CD4-positive, alpha-beta T cell treated with Interleukin-17A for 1 hour (primary cell): ENCODE data around the gene LMBRD2.
"Not testable (repeated sequence)": the region's sequence is repeated elsewhere in the genome, so short reads cannot be mapped to it uniquely, and the experiment has no call there.

Source experiments
- DNase-seq: peaks from one replicate; pipeline ENCODE4 v3.0.0-alpha.2; 2020

Gene LMBRD2

DNA sequence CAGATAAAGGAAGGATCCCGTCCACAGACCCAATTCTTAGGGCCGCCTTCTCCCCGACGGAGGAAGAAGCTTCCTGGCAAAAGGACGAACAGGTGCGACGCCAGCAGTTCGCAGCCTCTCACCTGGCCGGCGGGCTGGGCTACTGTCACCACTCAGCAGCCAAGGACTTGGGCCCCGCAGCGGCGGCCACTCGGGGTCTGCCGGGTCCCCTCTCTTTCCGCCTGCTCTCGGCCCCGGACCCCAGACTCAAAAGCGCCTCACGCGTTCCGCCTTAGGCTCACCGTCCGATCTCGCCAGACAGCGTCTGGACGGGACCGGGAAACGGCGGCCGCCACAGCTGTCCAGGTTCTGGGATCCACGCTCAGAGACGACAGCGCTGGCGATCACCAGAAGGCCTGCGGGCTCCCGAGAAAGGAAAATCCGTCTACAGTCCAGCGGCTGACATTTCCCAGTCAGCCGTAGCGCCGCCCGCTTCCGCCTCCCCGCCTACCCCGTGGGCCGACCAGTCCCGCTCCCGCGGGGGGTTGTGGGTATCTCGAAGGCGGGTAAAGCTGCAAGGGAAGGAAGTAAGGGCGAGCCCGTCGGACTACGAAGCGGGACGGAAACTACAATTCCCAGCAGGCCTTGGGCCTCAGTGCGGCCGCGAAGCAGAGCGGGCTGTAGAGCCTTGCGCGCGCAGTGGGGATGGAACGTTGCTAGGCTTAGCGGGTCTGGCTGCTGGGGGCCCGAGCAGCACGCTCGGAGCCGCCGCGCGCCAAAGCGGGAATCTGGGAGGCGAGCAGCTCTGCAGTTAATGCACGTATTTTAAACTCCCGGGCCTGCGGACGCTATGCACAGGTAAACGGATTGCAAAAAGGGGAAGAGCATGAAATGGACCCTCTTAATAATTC, at the start of gene LMBRD2, which contains the start of gene SKP2:
Gene LMBRD2, minus strand, starts transcription at position 454 of the 890 bp plus-strand sequence. CDS start 8,538 bp downstream, outside the sequence.
Gene SKP2, plus strand, starts transcription at position 678 of the 890 bp plus-strand sequence. Its CDS starts 152 bp downstream, at position 830.
- peak; percentile 97 for DNase-seq

DNA sequence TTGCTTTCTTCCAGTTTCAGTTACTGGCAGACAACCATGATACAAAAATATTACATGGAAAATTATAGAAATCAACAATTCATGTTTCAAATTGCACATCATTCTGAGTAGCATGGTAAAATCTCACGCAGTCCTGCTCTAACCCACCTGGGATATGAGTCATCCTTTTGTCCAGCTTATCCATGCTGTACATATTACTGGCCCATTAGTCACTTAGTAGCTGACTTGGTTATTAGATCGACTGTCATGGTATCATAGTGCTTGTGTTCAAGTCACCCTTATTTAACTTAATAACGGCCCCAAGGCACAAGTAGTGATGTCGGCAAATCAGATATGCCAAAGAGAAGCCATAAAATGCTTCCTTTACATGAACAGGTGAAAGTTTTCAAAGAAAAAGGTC, 48.8 kb upstream of the LMBRD2 start:
- DNase-seq, result no peak

DNA sequence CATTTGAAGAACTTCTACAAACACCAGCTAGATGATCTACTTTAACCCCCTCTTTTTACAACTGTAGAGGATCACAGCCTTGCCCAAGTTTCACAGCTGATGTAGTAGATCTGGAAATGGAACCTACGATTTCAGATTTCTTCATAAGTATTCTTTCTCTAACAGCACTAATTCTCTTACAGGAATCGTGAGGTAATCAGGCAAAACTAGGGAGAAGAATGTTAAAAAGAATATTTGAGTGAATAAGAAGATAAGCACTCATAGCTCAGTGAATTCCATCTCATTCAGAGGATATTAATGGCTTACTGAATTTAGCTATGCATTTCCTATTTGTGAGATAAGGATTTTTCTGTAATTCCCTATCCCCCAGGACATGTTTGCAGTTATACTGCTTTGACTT, 47.9 kb upstream of the LMBRD2 start:
- no peak for DNase-seq

DNA sequence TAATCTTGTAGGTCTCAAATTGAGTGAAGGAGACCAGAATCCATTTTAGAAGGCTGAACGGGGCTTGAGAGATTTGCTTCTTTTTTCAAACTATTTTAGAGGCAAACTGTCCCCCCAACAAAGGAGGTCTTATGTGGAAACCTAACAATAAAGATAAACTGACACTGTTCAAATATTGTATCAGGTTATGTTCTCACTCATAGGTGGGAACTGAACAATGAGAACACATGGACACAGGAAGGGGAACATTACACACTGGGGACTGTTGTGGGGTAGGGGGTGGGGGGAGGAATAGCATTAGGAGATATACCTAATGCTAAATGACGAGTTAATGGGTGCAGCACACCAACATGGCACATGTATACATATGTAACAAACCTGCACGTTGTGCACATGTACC, 47.1 kb upstream of the LMBRD2 start:
- DNase-seq, result not testable (repeated sequence)

DNA sequence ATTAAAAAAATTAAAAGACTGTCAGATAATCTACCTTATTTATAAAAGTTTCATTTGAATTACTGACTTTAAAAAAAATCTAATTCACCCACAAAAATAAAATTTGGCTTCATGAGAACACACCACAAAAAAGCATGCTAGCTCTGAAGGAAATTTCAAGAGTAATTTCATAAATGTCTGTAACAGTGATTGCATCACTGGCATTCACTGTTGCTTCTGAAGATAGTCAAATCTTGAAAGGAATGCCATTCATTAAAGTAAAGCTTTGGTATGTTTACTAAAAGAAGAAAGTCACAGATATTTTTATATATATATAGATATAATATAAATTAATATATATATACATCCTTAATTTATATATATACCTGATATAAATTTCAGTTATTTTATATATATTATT, 46.6 kb upstream of the LMBRD2 start:
- DNase-seq, result no peak

DNA sequence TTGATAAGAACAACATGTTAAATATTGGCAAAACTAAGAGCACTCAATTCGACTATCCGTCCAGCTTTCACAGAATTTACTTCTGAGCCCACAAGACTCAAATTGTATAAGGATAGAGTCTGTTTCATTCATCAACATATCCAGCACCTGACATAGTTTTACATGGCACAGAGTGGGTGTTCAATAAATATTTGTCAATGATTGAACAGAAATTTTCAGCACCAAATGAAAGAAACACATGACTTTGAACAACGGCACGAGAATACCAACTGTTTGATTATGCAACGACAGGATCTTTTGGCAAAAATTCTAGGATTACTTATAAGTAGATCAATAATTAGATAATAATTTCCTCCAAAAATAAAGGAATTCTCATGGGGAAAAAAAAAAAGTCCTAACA, 42.1 kb upstream of the LMBRD2 start:
- DNase-seq, result no peak

DNA sequence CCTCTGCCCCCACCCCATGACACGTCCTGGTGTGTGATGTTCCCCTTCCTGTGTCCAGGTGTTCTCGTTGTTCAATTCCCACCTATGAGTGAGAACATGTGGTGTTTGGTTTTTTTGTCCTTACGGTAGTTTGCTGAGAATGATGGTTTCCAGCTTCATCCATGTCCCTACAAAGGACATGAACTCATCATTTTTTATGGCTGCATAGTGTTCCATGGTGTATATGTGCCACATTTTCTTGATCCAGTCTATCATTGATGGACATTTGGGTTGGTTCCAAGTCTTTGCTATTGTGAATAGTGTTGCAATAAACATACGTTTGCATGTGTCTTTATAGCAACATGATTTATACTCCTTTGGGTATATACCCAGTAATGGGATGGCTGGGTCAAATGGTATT, 32.7 kb upstream of the LMBRD2 start:
- not testable (repeated sequence) for DNase-seq

DNA sequence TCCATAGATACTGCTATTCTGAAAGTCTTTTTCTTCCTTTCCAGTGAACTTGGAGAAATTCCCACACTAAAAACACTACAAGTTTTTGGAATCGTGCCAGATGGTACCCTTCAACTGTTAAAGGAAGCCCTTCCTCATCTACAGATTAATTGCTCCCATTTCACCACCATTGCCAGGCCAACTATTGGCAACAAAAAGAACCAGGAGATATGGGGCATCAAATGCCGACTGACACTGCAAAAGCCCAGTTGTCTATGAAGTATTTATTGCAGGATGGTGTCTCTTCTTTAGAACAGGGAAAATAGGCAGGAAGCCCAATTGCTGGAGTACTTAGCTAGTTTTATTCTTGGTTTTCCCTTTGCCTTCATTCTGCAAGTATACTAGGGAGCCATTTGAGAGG, 30.1 kb upstream of the LMBRD2 start:
- DNase-seq, result no peak

DNA sequence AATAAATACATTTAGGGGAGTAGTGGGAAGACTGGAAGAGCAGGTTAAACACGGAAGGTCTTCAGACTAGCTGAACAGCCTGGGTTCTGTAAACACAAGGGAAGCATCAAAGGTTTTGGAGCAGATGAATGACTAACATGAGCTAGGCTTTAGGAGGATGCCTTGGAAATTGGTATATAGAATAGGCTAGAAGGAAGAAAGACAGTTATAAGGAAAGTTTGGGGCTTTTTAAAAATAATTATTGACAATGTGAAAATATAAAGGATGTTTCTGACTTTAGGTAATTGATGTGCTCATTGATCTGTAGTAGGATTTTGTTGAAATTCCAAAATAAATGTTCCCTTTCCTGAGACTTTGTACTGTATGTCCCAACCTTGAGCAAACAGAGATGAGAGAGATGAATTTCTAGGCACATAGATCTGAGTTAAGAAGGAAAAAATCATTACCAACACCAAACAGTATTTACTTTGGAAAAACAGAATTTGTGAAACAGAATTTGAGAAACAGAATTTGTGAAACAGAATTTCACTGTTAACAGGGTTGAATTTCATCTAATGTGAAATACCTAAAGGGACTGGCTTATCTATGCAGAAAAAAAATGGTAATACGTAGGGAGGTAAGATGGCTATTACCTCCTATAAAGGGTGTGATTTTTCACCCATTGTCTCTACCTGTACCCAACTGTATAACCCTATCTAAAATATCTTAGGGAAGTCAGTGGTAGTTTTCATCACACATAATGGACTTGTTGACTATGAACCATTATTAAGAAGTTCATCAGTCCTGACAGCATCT, 29.1 kb upstream of the LMBRD2 start:
- no peak for DNase-seq

DNA sequence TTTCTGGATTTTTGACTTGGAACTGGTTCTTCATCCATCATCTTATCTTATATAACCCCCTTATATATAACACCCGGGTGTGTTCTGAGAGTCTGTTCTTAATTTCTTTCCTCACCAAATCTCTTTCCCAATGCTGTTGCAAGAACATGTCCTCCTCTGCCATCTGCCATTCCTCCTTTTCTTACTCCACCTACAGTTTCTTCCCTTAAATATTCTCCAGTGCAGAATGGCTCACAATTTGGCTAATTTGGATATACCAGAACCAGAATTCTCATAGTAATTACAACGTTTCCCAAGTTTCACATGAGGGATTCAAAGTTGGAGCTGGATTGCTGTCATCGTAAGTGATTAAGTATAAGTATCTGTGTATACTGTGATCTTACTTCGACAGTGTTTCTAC, 28.3 kb upstream of the LMBRD2 start:
- no peak for DNase-seq

DNA sequence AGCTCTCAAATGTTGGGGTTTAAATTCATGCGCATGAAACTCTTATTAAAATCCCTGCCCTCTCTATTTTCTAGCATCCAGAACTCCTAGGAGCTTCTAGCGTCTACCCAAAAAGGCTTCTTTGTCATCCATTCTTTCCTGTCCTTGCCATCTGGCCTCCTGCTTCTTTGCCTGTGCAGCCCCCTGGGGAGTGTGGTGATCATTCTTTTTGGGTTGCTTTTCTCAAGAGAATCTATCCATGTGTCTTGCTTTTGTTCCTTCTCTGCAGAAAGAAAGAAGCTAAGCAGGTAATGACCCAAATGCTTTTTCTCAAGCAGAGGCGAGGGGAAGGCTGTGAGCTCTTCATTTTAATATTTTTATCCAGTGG, 26.8 kb upstream of the LMBRD2 start:
- DNase-seq, result no peak

DNA sequence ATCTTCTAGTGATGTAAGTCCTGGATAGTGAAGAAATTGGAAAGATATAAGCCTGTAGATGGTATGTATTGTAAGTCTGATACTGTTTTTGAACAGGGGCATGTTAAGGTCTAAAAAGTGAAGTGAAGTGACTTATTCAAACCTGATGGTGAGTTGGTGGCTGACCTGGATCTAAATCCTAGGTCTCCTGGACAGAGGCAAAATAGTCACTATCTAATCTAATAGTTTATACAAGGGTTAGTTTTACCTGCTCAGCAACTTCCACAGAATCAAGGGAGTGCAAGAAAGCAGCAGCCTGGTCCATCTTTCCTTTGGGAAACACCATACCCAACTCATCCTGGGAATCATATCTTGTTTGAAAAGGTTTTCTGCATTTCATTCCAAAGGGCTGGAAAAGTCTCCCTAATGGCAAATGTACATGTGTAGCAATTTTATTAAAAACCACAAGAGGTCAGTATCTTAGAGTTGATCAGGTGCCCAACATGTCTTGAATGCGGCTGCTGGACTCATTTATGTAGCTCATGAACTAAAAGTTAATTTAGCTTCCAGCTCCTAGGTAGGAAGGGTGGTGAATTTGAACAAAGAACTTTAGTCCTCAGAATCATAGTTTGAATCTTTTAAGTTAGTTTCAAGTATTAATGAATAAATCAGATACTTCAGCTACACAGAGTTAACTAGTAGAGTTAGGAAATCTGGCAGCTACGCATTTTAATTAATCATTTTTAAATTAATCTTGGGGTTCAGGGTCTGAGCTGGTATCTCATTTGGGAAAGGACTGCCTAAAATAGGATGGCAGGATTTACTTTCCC, 26.2 kb upstream of the LMBRD2 start:
- no peak for DNase-seq

DNA sequence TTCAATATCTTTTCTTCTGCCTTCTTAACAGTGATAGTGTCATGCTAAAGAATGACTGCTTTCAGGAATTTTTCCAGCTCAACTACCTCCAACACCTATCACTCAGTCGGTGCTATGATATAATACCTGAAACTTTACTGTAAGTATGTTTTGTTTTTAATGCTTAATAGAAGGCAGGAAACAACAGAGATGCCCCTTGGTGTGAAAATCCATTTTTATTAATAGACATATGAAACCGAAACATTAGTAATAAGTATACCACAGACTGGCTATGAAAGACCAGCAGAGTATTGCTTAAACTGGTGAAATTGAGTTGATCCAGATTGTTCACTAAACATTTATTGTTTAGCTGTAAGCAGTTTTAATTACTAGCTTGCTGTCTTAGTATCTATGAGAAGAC, 25.5 kb upstream of the LMBRD2 start:
- DNase-seq, result no peak

DNA sequence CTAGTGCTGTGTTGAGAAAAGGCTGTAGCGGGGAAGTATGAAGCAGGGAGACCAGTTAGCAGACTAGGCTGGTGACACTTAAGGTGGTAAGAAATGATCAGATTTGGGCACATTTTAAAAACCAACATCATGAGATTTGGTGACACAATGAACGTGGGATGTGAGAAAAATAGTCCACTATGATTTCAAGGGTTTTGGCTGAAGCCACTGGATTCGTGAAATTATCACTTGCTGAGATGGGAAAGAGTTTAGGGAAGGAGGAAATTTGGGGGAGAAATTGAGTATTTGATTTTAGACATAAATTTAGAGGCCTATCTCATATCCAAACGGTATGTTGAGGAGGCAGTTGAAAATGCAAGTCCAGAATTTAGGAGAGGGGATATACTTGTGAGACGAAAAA, 23.4 kb upstream of the LMBRD2 start:
- DNase-seq, result no peak

DNA sequence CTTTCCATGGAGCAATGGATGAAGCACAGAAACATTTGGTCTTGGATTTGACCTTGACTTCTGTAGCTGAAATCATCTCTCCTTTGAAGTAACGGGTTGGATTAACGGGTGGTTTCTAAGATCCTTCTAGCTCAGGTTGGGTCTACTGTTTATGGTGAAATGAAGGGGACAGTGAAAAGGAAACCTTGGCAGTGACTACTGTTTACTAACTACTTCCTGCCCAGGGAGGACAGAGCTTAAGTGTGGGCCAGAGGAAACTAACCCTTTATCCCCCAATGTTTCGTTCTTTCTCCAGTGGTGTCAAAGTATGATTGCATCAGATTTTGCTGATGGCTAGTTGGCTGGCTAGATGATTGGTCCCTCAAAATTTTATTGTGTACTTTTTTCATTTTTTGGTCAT, 22.4 kb upstream of the LMBRD2 start:
- DNase-seq, result no peak

DNA sequence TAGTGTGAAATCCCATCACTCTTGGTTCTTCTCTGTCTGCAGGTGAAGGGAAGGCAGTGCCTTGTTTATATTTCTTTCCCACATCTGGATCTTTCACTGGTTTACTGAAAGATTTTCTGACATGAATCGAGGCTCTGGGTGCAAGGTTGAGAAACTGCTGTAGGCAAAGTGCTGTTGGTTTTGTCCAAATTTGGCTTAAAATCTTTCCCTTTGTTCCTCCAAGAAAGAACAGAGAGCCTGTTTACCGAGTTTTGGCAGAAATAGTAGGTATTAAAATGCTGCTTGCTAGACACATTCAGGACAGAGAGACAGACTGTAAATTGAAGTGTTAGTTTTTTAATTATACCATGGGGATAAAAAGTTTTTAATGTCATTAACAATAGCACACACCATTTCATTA, 21.7 kb upstream of the LMBRD2 start:
- no peak for DNase-seq

DNA sequence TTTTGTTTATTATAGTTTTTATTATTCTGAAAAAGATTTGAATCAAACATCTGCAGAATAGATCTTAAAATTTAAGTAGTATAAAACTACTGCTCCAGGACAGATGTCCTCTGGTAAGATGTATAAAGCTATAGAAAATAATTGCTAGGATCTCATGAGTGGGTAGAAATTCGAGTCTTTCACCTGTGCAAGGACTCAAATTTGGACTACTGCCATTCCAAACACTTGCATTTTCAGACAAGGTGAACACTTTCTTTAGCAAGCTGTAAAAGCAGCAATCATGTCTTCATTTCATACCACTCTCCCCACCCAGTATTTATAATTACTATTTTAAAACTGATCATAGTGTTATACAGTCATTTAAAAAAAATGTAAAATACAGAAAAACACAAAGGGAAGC, 20.9 kb upstream of the LMBRD2 start:
- no peak for DNase-seq

DNA sequence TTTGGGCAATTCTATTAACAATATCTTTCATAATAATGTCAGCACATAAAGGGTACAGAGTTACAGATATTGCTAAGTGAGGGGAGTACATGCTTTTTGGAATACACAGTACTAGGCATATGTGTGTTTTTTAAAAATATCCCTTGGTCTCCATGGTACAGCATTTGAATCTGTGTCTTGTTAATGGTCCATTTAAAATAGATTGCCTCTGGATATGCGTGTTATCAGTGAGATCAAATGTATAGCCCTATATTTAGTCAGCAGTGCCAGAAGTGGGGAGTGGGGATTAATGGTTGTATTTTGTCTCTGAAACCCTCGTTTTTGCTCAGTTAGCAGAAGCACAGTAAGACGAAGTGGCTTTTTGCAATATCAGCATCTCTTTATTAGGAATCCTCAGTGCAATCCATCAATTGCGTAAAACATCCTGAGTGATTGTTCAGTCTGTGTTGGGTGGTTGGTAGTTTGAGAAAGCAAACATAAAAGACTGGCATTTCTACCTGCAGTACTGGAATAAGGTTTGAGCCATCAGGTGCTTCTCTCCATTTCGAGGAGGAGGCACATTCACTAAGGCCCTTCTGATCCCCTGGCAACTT, 19.2 kb upstream of the LMBRD2 start:
- no peak for DNase-seq

DNA sequence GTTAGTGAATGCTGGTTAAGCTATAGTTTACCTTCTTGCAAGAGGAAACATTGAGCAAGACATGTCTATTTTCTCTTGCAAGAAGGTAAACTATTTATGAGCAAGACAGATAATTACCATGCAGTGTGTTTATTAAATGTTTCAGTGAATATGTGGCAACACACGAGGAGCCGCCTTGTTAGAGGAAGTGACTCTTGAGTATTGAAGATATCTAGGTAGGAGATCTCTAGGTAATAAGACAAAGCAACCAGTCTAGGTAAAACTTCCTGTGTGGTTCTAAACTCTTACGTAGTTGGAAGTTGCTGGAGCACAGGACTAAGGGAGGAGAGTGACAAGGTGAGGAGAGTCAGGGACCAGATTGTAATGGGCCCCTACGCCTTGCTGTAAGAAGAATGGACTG, 17.1 kb upstream of the LMBRD2 start:
- DNase-seq, result peak; percentile 23

DNA sequence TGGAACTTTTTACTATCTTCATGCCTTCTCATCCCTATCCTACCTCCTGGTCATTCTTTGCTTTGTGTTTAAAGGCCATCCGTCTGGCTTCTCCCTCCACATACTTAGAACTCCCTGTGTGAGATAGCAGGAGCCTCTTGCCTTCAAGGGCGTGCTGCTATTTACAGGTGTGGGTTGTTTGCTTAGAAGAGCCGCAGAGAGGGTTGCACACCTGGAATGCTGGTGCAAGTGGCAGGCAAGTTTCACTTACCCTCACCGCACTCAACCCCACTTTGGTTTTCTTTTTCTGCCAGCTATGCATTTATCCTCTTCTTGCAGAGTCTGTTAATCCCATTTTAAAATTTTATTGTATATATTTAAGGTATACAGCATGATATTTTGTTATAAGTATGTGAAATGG, 12.8 kb upstream of the LMBRD2 start:
- no peak for DNase-seq

DNA sequence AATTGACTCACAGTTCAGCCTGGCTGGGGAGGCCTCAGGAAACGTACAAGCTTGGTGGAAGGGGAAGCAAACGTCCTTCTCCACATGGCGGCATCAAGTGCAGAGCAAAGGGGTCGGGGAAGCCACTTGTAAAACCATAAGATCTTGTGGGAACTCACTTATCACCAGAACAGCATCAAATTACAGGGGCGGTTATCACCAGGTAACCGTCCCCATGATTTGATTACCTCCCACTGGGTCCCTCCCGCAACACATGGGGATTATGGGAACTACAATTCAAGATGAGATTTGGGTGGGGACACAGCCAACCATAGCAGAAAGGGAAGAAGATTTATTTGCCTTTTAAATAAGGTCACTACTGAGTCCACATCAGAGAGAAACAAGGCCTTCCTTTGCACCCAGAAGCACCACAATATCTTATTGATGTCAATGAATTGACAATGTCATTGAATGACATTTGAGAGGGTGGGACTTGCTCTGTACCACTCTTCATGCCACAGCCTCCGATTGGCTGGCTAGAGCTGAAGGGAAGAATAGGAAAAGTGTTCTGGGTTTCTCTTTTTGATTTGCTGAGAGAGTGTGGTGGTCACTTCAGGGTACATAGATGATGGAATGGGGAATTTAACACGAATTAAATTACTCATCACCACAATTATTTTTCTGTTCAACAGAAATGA, 11.3 kb upstream of the LMBRD2 start:
- no peak for DNase-seq

DNA sequence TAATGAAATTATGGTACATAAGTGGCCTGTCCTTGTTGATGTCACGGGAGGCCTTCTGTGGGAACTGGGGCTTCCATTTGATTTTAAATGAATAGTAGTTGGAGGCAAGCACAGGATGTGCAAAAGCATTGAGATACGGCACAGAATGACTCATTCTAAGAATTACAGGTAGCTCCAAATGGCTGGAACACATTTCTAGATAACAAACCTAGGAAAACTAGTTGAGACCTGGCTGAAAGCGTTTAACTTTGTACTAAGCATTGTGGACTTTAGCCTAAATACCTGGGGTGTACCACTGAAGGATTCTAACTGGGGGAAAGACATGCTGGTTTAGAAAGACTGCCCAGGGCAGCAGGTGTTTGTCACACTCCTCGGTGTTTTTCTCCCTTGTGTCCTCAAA, 9.7 kb upstream of the LMBRD2 start:
- no peak for DNase-seq
